Activated CD4-positive, alpha-beta T cell treated with anti-CD3 and anti-CD28 coated beads, Interleukin-2, Interleukin-6, amounts not matched to agents 100 ng/mL and 50 ng/mL, durations not matched to agents 16 hours and 8 hours (primary cell): Measurements from ENCODE around the gene ZNF70.
A peak's percentile ranks its signal among the peaks of the same experiment; 100 is the strongest.
"Not testable (repeated sequence)": the region's sequence is repeated elsewhere in the genome, so short reads cannot be mapped to it uniquely, and the experiment has no call there.

Experiments
- DNase-seq: peaks from one replicate; pipeline ENCODE4 v3.0.0-alpha.2; 2020

The ZNF70 gene

GRCh38 chr22:23754980-23755636, 4.2 kb upstream of the ZNF70 start:
- no peak for DNase-seq

DNA sequence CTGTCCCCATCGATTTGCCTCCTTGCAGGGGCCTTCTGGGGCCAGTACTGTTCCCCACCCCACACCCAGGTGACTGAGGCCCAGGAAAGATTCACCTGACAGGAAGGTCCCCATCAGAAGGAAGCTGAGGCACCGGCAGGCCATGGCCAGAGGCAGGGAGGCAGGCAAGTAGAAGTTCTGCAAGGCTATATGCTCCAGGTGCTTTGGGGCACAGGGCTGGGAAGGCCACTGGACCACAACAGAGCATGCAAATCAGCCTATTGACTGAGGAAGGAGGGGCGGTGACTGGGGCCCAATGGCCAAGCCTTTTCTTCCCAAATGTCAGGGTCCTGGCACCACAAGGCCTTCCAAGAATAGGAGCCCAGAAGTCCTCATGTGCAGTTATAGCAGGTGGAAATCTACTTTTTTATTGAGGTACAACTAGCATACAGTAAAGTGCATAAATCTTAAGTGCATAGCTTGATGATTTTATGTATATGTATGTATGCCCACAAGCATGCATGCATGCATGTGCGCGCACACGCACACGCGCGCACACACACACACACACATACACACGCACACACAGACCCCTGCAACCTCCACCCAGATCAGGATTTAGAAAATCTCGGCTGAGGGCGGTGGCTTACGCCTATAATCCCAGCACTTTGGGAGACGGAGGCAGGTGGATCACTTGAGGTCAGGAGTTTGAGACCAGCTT, 3.5 kb upstream of the ZNF70 start, which contains the start of gene VPREB3:
Gene VPREB3, minus strand, starts transcription at position 206 of the 700 bp plus-strand sequence. Its CDS starts 62 bp downstream, at position 144.
- DNase-seq, result no peak

DNA sequence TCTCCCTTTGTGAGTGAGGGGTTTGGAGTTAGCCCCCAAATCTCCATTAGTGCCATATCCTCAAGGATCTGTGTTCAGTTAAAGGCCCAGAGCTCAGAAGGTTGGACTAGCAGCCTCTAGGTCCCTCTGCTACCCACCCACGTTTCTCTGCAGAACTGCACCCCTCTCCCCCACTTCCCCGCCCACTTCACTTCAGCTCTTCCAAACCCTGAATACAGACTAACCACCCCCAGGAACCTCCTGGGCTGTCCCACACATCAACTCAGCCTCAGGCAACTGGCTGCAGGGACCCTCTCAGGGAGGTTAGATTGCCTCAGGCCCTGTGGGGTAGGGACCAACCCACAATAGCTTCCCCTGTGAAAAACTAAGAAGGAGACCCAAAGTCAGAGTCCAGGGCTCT, 2.5 kb upstream of the ZNF70 start:
- no peak for DNase-seq

DNA sequence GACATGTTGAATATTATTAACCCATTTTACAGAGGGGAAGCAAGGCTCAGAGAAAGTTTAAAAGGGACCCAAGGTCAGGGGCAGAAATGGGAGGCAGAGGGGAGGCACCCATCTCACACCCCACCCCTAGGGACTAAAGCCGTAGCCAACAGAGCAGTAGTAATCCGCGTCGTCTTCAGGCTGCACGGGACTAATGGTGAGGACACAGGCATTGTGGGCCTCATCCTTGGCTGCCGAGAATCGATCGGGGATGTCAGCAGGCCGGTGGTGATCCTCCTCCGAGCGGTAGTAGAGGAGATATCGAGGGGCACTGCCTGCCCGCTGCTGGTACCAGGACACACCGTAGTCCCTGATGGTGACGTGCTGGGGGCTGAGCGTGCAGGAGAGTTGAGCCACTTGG, 1.8 kb upstream of the ZNF70 start:
- no peak for DNase-seq

DNA sequence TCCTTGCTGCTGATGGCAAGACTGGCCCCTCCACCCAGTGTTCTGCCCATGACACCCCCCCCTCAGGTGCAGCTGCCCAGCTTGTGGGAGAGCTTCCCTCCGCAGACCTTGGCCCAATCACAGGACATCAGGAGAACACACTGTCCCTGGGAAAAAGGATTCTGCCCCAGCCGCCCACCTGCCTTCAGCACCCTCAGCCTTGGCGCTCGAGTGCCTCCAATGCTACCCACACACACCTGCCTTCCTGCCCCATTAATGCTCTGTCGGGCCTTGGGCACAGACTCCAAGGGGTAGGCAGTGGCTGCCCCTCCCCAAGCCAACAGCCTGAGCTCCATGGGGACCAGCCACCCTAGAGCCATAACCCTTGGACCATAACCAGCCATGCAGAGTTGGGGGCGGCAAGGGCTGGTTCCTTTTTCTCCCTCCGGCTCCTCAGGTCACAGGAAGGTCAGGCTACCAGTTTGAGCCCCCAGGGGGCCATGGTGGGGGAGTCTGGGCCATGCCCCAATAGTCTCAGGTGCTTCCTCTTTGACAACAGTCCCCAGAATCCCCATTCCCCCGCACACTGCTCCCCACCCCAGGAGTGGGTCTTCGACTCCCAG, 1.3 kb upstream of the ZNF70 start:
- DNase-seq, result no peak

DNA sequence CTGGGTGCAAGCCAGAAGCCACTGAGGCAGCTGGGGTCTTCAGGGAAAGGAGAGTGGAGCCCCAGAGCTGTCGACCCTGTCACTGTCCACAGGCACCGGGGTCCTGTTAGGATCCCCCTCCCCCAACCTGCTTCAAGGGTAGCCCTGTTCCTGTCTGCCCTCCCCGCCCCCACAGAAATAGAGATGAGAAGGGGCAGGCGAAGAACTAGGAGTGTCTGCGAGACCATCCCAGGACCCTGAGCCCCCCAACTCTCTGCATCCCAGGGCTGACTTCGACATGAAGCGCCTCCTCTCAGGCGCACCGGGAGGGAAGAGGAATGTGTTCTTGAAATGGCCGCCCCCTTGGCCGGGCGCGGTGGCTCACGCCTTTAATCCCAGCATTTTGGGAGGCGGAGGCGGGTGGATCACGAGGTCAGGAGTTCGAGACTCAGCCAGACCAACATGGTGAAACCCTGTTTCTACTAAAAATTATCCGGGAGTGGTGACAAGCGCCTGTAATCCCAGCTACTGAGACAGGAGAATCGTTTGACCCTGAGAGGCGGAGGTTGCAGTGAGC, 607 bp upstream of the ZNF70 start:
- DNase-seq, result no peak

DNA sequence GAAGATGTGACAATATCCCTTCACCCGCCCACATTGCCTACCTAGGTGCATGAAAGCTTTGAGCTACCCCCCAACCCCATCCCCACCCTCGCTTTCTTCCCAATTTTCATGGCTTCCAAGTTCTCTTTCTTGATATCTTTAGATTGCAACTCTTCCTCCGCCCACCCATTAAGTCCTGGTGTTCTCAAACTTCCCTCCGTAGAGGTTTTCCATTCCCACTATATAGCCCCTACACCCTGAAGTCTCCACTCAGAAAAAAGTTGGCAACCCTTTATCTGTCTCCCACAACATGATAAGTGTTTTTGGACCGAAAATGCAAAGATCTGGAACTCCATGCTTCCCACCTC, 572 bp downstream of the ZNF70 start:
- DNase-seq, result no peak

DNA sequence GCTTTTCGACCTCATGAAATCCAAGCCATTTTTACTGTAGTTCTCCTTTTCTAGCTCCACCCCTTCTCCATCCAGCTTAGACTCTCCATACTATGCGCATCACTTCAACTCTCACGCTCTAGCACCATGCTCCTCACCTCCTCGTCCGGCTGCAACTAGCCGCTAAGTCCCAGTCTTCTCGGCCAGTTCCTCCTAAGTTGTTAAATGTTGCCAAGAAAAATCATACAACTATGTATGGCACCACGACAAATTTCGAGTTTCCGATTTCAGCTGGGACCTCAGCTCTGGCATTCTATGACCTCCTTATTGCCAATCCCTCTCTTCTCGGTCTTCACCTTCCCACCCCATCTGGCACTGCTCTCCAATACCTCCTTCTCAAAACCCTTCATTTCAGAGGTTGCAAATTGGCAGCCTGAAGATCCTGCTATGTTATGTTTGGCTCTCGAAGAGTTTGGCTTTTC, 1.0 kb downstream of the ZNF70 start:
- no peak for DNase-seq

DNA sequence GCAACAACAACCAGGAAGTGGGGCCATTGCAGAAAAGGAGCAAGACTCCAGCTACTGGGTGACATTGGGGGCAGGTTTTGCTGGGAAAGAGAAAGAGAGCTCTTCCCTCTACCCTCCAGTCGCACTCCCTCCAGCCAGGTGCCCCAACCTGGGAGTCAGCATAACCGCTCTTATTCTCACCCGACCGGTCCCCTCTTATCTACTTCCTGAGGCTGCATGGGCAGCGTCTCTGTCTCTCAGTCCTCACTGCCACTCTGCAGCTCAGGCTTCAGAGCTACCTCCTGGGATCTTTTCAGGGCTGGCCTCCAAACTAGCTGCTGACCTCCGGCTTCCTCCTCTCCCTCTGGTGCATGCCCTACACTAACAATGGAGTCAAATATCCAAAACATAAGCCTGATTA, 5.1 kb downstream of the ZNF70 start:
- no peak for DNase-seq

GRCh38 chr22:23744485-23744884, 6.4 kb downstream of the ZNF70 start:
- DNase-seq, result no peak

GRCh38 chr22:23744001-23744400, 6.9 kb downstream of the ZNF70 start:
- DNase-seq, result no peak

DNA sequence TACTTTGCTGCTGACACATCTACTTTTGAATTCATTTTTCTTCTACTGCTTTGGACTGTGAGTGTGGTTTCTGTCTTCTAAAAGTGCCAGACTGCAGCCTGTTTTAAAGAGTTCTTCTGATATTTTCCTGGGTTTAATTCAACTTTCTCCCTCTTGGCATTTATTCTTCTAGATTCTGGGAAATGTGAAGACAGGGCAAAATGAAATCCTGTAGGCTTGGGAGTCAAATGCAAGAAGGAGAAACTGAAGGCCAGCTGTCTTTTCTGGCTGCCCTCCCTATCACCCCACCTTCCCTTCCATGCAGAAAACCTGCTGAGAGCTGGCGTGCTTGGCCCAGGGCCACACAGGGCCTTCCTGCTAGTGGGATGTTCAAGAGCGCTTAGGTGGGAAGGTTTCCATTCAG, 7.6 kb downstream of the ZNF70 start:
- DNase-seq, result no peak

- no peak for DNase-seq
These were observed 8.2 kb downstream of the ZNF70 start for GRCh38 chr22:23742505-23743264.

DNA sequence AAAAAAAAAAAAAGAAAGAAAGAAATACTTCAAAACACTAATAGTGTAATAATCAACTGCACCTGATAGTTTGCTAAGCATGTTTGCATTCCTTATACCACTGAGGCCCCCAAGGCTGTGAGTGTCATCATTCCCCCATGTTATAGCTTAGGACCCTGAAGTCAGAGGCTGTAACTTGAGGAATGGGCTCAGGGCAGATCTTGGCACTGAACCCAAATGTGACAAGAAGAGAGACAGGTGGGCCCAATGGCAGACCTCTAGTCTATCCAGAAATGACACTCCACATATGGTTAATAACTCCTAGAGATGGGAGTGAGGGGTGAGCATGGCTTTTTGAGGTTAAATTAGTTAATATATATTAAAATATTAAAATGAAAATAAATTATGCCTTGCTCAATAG, 13.2 kb downstream of the ZNF70 start:
- DNase-seq, result no peak

DNA sequence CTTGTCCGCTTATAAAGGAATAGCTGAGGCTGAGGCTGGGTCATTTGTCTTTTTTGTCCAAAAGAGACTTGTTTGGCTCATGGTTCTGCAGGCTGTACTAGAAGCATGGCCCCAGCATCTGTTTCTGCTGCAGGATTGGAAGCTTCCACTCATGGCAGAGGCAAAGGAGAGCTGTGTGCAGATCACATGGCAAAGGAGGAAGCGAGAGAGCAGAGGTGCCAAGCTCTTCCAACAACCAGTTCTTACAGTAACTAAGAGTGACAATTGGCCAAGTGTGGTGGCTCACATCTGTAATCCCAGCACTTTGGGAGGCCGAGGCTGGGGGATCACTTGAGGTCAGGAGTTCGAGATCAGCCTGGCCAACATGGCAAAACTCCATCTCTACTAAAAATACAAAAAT, 22.8 kb downstream of the ZNF70 start:
- not testable (repeated sequence) for DNase-seq

- no peak for DNase-seq
These were observed 28.2 kb downstream of the ZNF70 start for GRCh38 chr22:23722724-23723123.

DNA sequence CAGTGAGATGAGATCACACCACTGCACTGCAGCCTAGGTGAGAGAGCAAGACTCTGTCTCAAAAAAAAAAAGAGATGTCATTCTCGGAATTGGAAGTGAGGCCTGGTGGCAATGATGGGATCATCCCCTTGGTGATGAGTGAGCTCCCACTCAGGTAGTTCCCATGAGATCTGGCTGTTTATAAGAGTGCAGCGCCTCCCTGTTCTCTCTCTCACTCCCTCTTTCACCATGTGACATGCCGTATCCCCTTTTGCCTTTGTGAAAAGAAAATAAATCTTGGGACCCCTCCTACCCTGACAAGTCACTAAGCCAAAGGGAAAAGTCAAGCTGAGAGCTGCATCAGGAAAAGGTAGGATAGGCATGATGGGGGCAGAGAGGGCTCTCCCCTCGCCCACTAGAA, 28.8 kb downstream of the ZNF70 start:
- DNase-seq, result no peak

DNA sequence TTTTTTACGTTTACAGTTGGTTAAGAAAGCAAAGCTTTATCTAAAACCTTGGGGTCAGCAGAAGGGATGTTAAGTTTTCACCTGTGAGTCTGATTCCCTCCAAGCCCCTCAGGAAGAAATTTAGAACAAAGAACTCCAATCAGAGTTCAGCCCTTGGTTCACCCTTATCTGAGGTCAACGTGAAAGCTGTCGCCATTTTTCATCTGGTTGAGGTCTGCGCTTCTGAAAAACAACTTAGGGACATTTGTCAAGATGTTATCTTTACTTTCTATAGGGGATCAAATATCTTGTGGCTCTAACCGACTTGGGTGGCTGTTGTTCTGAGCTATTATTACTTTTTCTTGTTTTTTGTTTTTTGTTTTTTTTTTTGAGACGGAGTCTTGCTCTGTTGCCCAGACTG, 30.1 kb downstream of the ZNF70 start:
- no peak for DNase-seq

DNA sequence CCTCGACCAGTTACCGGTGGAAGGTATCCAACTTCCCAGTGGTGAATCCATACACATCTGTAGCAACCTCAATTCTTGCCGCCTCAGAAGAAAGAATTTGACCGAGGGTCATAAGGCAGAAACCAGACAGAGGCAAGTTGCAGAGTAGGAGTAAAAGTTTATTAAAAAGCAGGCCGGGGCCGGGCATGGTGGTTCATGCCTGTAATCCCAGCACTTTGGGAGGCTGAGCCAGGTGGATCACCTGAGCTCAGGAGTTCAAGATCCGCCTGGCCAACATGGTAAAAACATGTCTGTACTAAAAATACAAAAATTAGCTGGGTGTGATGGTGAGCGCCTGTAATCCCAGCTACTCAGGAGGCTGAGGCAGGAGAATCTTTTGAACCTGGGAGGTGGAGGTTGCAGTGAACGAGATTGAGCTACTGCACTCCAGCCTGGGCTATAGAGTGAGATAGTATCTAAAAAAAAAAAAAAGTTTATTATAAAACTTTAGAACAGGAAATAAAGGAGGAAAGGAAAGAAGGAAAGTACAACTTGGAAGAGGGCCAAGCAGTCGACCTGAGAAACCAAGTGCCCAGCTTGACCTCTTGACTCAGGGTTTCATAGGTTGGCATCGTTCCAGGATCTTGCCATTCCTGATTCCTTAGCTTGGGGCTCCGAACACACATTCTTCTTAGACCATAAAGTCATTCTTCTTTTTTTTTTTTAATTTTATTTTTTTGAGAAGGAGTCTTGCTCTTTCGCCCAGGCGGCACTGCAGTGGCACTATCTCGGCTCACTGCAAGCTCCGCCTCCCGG, 32.3 kb downstream of the ZNF70 start:
- no peak for DNase-seq

DNA sequence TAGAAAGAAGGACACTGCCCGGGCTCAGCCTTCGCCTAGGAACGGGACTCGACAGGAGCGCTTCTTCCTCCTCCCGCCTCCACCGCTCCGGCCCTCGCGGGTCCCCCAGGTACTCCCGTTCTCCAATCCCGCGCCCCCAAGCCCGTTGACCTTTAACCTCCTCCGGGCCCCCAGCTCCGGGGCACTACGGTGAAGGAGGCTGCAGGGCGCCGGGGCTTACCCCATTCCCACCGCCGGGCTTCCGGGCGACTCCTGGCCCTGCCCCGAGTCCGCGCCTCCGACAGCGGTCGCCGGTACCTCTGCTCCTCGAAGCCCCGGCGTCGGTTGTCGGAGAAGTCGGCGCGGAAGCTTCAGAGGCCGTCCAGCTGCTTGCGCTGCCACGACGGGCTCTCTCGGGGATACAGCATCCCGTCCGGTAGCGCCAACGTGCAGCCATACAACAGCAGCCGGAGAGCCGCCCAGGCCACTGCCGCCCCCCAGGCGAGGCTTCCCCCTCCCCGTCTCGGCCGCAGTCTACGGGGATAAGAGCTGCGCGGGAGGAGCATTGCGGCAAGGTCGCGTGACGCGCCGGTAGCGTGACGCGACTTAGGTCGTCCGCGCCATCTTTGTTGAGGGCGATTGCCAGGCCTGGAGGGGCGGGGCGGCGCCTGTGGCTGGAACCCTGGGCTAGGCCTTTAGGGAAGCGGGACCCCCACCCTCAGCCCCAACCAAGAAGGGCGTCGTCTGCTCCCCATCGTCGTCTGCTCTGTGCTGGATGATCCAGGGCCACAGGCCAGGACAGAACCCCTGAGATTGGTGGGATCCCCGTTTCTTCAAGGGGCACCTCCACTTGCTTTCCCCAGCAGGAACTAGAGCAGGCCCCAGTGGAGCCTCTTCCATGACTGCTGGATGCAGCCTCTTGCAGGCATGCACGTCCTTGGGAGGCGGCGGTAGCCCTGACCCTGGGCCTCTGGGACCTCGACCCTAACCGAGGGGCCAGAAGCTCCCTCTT, 33.8 kb downstream of the ZNF70 start:
- DNase-seq, result peak; percentile 90

GRCh38 chr22:23715806-23716375, 35.0 kb downstream of the ZNF70 start:
- no peak for DNase-seq
